GM19240 (cell line): ENCODE data around the gene WASHC3.

Experiments
- DNase-seq: peaks from one replicate; pipeline ENCODE4 v3.0.0; 2011; ENCODE audit warnings: low spot score; ENCODE audit not compliant: insufficient read length

The WASHC3 gene

GRCh38 chr12:101968770-101969169, 93.0 kb downstream of the WASHC3 start:
- no peak for DNase-seq

GRCh38 chr12:101967506-101967905, 94.3 kb downstream of the WASHC3 start:
- DNase-seq = no peak

- no peak for DNase-seq
These were observed 95.3 kb downstream of the WASHC3 start for GRCh38 chr12:101966496-101966895.

- DNase-seq = no peak
These were observed 98.1 kb downstream of the WASHC3 start for GRCh38 chr12:101963697-101964096.
